ENCODE measurements around the gene ARL5C. TPM values are rescaled to one million over a fixed set of nuclear protein-coding genes. Genes with fewer than 3 reads are reported as not detected.
A peak's percentile ranks its signal among the peaks of the same experiment; 100 is the strongest.

ARL5C gene
- total RNA-seq, 1 donor from 2014 or later = not detected

GRCh38 chr17:39126436-39126835 is 39.5 kb downstream of the ARL5C start:
- no peak overlapping the region for H2AFZ ChIP-seq (ENCODE audit: low read depth, low read length)
- Mint-ChIP-seq H3K36me3 (ENCODE audit: low read depth, unreplicated experiment) (peaks cover 2% of the 10 kb centered on the region), H3K27ac (ENCODE audit: unreplicated experiment) (no peak overlapping the region), H3K9me3 (ENCODE audit: unreplicated experiment) (no peaks in the 10 kb centered on the region), H3K27me3 (ENCODE audit: low read depth, unreplicated experiment) (peaks cover 4% of the 10 kb centered on the region), H3K4me1 (ENCODE audit: low read depth, unreplicated experiment) (peaks cover 6% of the 10 kb centered on the region), H3K4me3 (ENCODE audit: unreplicated experiment) (no peak overlapping the region)
- no peak overlapping the region for H3K4me2 ChIP-seq (ENCODE audit: low read length)
- TF ChIP-seq EZH2 (IDR thresholded peaks at IDR 0.05; ENCODE audit: insufficient read depth, low read length) = no peak
- TF ChIP-seq CTCF (IDR thresholded peaks at IDR 0.05; ENCODE audit: insufficient read depth, low read depth, low read length) = no peak
- no peak overlapping the region for H3K4me3 ChIP-seq (ENCODE audit: insufficient read depth, low read depth, low read length)
- no peaks in the 10 kb centered on the region for H3K9me3 ChIP-seq (ENCODE audit: insufficient read depth, low read depth, low read length)
- H3K27me3 ChIP-seq (ENCODE audit: insufficient read depth, low read length) = peaks cover 2% of the 10 kb centered on the region
- no peaks in the 10 kb centered on the region for H3K36me3 ChIP-seq (ENCODE audit: insufficient read depth, low read length)
- no peak for DNase-seq (ENCODE audit: low read depth)
- H3K79me2 ChIP-seq (ENCODE audit: insufficient read depth, low read length) = no peaks in the 10 kb centered on the region
- no peak overlapping the region for H3K9ac ChIP-seq (ENCODE audit: low read length)
- peaks cover 5% of the 10 kb centered on the region for H3K4me1 ChIP-seq (ENCODE audit: insufficient read depth, low read length)
- no peak overlapping the region for H3K27ac ChIP-seq (ENCODE audit: low read depth, low read length)
- no peak for FAIRE-seq
- H4K20me1 ChIP-seq (ENCODE audit: insufficient read depth, low read length) = no peaks in the 10 kb centered on the region

GRCh38 chr17:39125143-39125875 is 40.7 kb downstream of the ARL5C start:
- H3K27ac ChIP-seq (ENCODE audit: low read depth, low read length) = no peak overlapping the region
- peaks cover 5% of the 10 kb centered on the region for H3K4me1 ChIP-seq (ENCODE audit: insufficient read depth, low read length)
- H3K27me3 ChIP-seq (ENCODE audit: insufficient read depth, low read length) = peaks cover 2% of the 10 kb centered on the region
- H3K79me2 ChIP-seq (ENCODE audit: insufficient read depth, low read length) = no peaks in the 10 kb centered on the region
- no peak overlapping the region for H3K4me2 ChIP-seq (ENCODE audit: low read length)
- FAIRE-seq (no peak), DNase-seq (ENCODE audit: low read depth) (no peak)
- H3K36me3 ChIP-seq (ENCODE audit: insufficient read depth, low read length) = no peaks in the 10 kb centered on the region
- H4K20me1 ChIP-seq (ENCODE audit: insufficient read depth, low read length) = no peaks in the 10 kb centered on the region
- no peak overlapping the region for H3K9ac ChIP-seq (ENCODE audit: low read length)
- Mint-ChIP-seq H3K4me3 (ENCODE audit: unreplicated experiment) (no peak overlapping the region), H3K27ac (ENCODE audit: unreplicated experiment) (peak overlapping the region; percentile 16), H3K4me1 (ENCODE audit: low read depth, unreplicated experiment) (peaks cover 5% of the 10 kb centered on the region), H3K36me3 (ENCODE audit: low read depth, unreplicated experiment) (peaks cover 2% of the 10 kb centered on the region), H3K9me3 (ENCODE audit: unreplicated experiment) (no peaks in the 10 kb centered on the region), H3K27me3 (ENCODE audit: low read depth, unreplicated experiment) (peaks cover 4% of the 10 kb centered on the region)
- H3K4me3 ChIP-seq (ENCODE audit: insufficient read depth, low read depth, low read length) = no peak overlapping the region
- no peak overlapping the region for H2AFZ ChIP-seq (ENCODE audit: low read depth, low read length)
- H3K9me3 ChIP-seq (ENCODE audit: insufficient read depth, low read depth, low read length) = no peaks in the 10 kb centered on the region
- TF ChIP-seq CTCF (IDR thresholded peaks at IDR 0.05; ENCODE audit: insufficient read depth, low read depth, low read length) = no peak
- no peak for TF ChIP-seq EZH2 (IDR thresholded peaks at IDR 0.05; ENCODE audit: insufficient read depth, low read length)

GRCh38 chr17:39123627-39124026 is 42.3 kb downstream of the ARL5C start:
- no peaks in the 10 kb centered on the region for H3K79me2 ChIP-seq (ENCODE audit: insufficient read depth, low read length)
- peaks cover 5% of the 10 kb centered on the region for H3K27me3 ChIP-seq (ENCODE audit: insufficient read depth, low read length)
- no peaks in the 10 kb centered on the region for H3K9me3 ChIP-seq (ENCODE audit: insufficient read depth, low read depth, low read length)
- Mint-ChIP-seq H3K27me3 (ENCODE audit: low read depth, unreplicated experiment) (peaks cover 7% of the 10 kb centered on the region), H3K4me1 (ENCODE audit: low read depth, unreplicated experiment) (peaks cover 5% of the 10 kb centered on the region), H3K27ac (ENCODE audit: unreplicated experiment) (no peak overlapping the region), H3K36me3 (ENCODE audit: low read depth, unreplicated experiment) (peaks cover 2% of the 10 kb centered on the region), H3K9me3 (ENCODE audit: unreplicated experiment) (no peaks in the 10 kb centered on the region), H3K4me3 (ENCODE audit: unreplicated experiment) (no peak overlapping the region)
- no peak overlapping the region for H3K9ac ChIP-seq (ENCODE audit: low read length)
- peak overlapping the region; percentile 14 for H3K4me2 ChIP-seq (ENCODE audit: low read length)
- no peak overlapping the region for H3K4me3 ChIP-seq (ENCODE audit: insufficient read depth, low read depth, low read length)
- H3K27ac ChIP-seq (ENCODE audit: low read depth, low read length) = no peak overlapping the region
- DNase-seq (ENCODE audit: low read depth) (no peak), FAIRE-seq (no peak)
- TF ChIP-seq EZH2 (IDR thresholded peaks at IDR 0.05; ENCODE audit: insufficient read depth, low read length) (no peak), CTCF (IDR thresholded peaks at IDR 0.05; ENCODE audit: insufficient read depth, low read depth, low read length) (no peak)
- peaks cover 5% of the 10 kb centered on the region for H3K4me1 ChIP-seq (ENCODE audit: insufficient read depth, low read length)
- H3K36me3 ChIP-seq (ENCODE audit: insufficient read depth, low read length) = no peaks in the 10 kb centered on the region
- no peaks in the 10 kb centered on the region for H4K20me1 ChIP-seq (ENCODE audit: insufficient read depth, low read length)
- no peak overlapping the region for H2AFZ ChIP-seq (ENCODE audit: low read depth, low read length)
